Keratinocyte (primary cell): Measurements from ENCODE around the gene FAM120B. TPM values are rescaled to one million over a fixed set of nuclear protein-coding genes. Genes with fewer than 3 reads are reported as not detected.

ENCODE experiments used
- DNase-seq: peaks from one replicate; pipeline ENCODE4 v3.0.0-alpha.2; 2011; ENCODE audit warnings: low read depth, missing footprints, low spot score
- FAIRE-seq: peaks from 2 replicates; lab custom pipeline; 2011; peaks lifted over from hg19 to GRCh38; lab: Jason Lieb, UNC
- H2AFZ ChIP-seq: 2 replicates; pipeline ENCODE4 v1.6.0; 2012; ENCODE audit warnings: low read length, control low read depth, inconsistent platforms; ENCODE audit not compliant: control insufficient read depth
- H3K27ac ChIP-seq: 2 replicates; pipeline ENCODE4 v1.5.1; 2011; ENCODE audit warnings: low read length; ENCODE audit not compliant: control insufficient read depth, insufficient read depth
- H3K27me3 ChIP-seq: 3 replicates; pipeline ENCODE4 v1.6.0; 2011; ENCODE audit warnings: low read length; ENCODE audit not compliant: control insufficient read depth, insufficient read depth; ENCODE audit errors: extremely low read depth
- H3K36me3 ChIP-seq, 2 experiments: 2 replicates in 1 of 2; 3 replicates in 1 of 2; pipeline ENCODE4 v1.5.1; 2011; ENCODE audit warnings: low read length in 2 of 2, mild to moderate bottlenecking in 1 of 2; ENCODE audit not compliant: control insufficient read depth in 2 of 2, insufficient read depth in 2 of 2; ENCODE audit errors: extremely low read depth in 1 of 2
- H3K4me1 ChIP-seq: 3 replicates; pipeline ENCODE4 v1.5.1; 2011; ENCODE audit warnings: low read length; ENCODE audit not compliant: control insufficient read depth, insufficient read depth; ENCODE audit errors: extremely low read depth
- H3K4me2 ChIP-seq: 3 replicates; pipeline ENCODE4 v1.6.0; 2011; ENCODE audit warnings: low read depth, low read length; ENCODE audit not compliant: control insufficient read depth, insufficient read depth; ENCODE audit errors: extremely low read depth
- H3K4me3 ChIP-seq, 3 experiments: fragments of 200-600 bp in 1 of 3; sonication (generic) in 1 of 3; 2 replicates in 2 of 3; 3 replicates in 1 of 3; pipeline ENCODE4 v1.5.1; 2011 to 2016; ENCODE audit warnings: low read length in 3 of 3, mild to moderate bottlenecking in 3 of 3, control low read depth in 2 of 3, inconsistent platforms in 1 of 3, low read depth in 1 of 3, mixed read lengths in 1 of 3, mixed run types in 1 of 3, moderate library complexity in 1 of 3; ENCODE audit not compliant: control insufficient read depth in 2 of 3, insufficient read depth in 2 of 3; ENCODE audit errors: extremely low read depth in 1 of 3
- H3K79me2 ChIP-seq: 2 replicates; pipeline ENCODE4 v1.6.0; 2012; ENCODE audit warnings: low read length; ENCODE audit not compliant: control insufficient read depth, insufficient read depth
- H3K9ac ChIP-seq: 3 replicates; pipeline ENCODE4 v1.6.0; 2011; ENCODE audit warnings: low read length; ENCODE audit not compliant: control insufficient read depth, insufficient read depth; ENCODE audit errors: extremely low read depth
- H3K9me1 ChIP-seq: 3 replicates; pipeline ENCODE4 v1.6.0; 2011; ENCODE audit warnings: low read length; ENCODE audit not compliant: control insufficient read depth, insufficient read depth; ENCODE audit errors: extremely low read depth
- H3K9me3 ChIP-seq: 2 replicates; pipeline ENCODE4 v1.5.1; 2012; ENCODE audit warnings: low read depth, low read length; ENCODE audit not compliant: control insufficient read depth
- H4K20me1 ChIP-seq: 3 replicates; pipeline ENCODE4 v1.6.0; 2011; ENCODE audit warnings: low read length; ENCODE audit not compliant: control insufficient read depth, insufficient read depth; ENCODE audit errors: extremely low read depth
- EZH2 ChIP-seq: IDR thresholded peaks from one replicate; pipeline ENCODE4 v1.6.1; 2012; ENCODE audit warnings: inconsistent platforms, mild to moderate bottlenecking, low read length, moderate library complexity
- dilution Hi-C: fragments of 300-500 bp; cut with MboI; formaldehyde crosslinking; loops from one replicate; pipeline ENCODE4 v1.7.0; 2020; ENCODE audit warnings: low sequenced_read_pairs; ENCODE audit not compliant: extremely low pct_ligation_motif_present
- polyA plus RNA-seq, 5 experiments: library from polyadenylated mRNA; depleted of rRNA in 3 of 5; stranded (reverse) in 3 of 5; stranded (forward) in 1 of 5; unstranded in 1 of 5; fragments of >200 nt; gene quantifications; 1 replicate in 1 of 5; 2 replicates in 3 of 5; 3 replicates in 1 of 5; pipeline versions ENCODE4 v1.2.1 to v1.2.3, GENCODE V29; 2011 to 2012; ENCODE audit warnings: missing spikeins in 2 of 5, low read depth in 1 of 5, low replicate concordance in 1 of 5
- TF ChIP-seq, protein P1 (sequence below), 3 experiments: IDR thresholded peaks in 1 of 3; conservative IDR thresholded peaks in 1 of 3; optimal IDR thresholded peaks in 1 of 3; 2 replicates in 2 of 3; 3 replicates in 1 of 3; pipeline versions ENCODE3 to v1.5.1; 2011; ENCODE audit warnings: low read length in 3 of 3, mild to moderate bottlenecking in 3 of 3, moderate library complexity in 2 of 3, control low read depth in 1 of 3, inconsistent platforms in 1 of 3; ENCODE audit not compliant: insufficient read depth in 2 of 3; ENCODE audit errors: extremely low read depth in 1 of 3

The FAM120B gene
- polyA plus RNA-seq, 1 donor (not counting 4 experiments of a cell fraction or from before 2014, with no cell fraction given): 17.4 TPM

DNA sequence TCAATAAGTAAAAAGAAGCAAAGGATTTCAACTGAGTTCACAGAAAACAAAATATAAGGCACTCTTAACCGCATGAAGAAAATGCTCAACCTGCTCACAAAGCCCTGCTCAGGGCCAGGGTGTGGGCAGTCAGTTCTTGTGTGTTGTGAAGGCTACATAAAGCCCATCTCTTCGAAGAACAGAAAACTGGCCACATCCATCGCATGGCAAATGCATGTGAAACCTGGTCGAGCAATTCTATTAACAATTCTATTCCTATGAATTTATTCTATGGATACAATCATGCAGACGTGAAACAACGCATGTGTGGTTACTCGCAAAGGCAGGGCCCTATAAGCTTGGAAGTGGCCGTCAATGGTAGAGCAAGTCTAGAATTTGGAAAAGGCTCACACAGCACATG, 136.0 kb downstream of the FAM120B start:
- no peaks in the 10 kb centered on the region for H3K79me2 ChIP-seq
- DNase-seq (no peak), FAIRE-seq (no peak)
- H3K4me3 ChIP-seq: no peak overlapping the region
- no peaks in the 10 kb centered on the region for H3K9me3 ChIP-seq
- no peak overlapping the region for H3K4me2 ChIP-seq
- no peak overlapping the region for H3K9ac ChIP-seq
- H4K20me1 ChIP-seq: no peaks in the 10 kb centered on the region
- H3K27me3 ChIP-seq: no peaks in the 10 kb centered on the region
- peaks cover 17% of the 10 kb centered on the region for H3K4me1 ChIP-seq
- no peak overlapping the region for H3K27ac ChIP-seq
- H3K9me1 ChIP-seq: no peaks in the 10 kb centered on the region
- H2AFZ ChIP-seq: peak overlapping the region; percentile 9
- dilution Hi-C loops: no loop called here
- TF ChIP-seq, protein P1, sequence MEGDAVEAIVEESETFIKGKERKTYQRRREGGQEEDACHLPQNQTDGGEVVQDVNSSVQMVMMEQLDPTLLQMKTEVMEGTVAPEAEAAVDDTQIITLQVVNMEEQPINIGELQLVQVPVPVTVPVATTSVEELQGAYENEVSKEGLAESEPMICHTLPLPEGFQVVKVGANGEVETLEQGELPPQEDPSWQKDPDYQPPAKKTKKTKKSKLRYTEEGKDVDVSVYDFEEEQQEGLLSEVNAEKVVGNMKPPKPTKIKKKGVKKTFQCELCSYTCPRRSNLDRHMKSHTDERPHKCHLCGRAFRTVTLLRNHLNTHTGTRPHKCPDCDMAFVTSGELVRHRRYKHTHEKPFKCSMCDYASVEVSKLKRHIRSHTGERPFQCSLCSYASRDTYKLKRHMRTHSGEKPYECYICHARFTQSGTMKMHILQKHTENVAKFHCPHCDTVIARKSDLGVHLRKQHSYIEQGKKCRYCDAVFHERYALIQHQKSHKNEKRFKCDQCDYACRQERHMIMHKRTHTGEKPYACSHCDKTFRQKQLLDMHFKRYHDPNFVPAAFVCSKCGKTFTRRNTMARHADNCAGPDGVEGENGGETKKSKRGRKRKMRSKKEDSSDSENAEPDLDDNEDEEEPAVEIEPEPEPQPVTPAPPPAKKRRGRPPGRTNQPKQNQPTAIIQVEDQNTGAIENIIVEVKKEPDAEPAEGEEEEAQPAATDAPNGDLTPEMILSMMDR (optimal IDR thresholded peaks at IDR 0.05 in 1 of 3, IDR thresholded peaks at IDR 0.05 in 1 of 3, conservative IDR thresholded peaks at IDR 0.05 in 1 of 3; ENCODE audit: extremely low read depth in 1 of 3, insufficient read depth in 2 of 3, low read length in 3 of 3): no peak
- TF ChIP-seq EZH2: no peak
- H3K36me3 ChIP-seq: no peaks in the 10 kb centered on the region

- Histone ChIP-seq H3K9me3 (no peaks in the 10 kb centered on the region), H3K27me3 (no peaks in the 10 kb centered on the region), H3K27ac (no peak overlapping the region), H3K9ac (no peak overlapping the region), H3K9me1 (no peaks in the 10 kb centered on the region), H4K20me1 (no peaks in the 10 kb centered on the region), H3K4me3 (no peak overlapping the region), H2AFZ (no peak overlapping the region), H3K4me2 (no peak overlapping the region), H3K4me1 (peaks cover 11% of the 10 kb centered on the region), H3K36me3 (no peaks in the 10 kb centered on the region), H3K79me2 (no peaks in the 10 kb centered on the region)
- FAIRE-seq: no peak
- TF ChIP-seq, protein P1 (optimal IDR thresholded peaks at IDR 0.05 in 1 of 3, IDR thresholded peaks at IDR 0.05 in 1 of 3, conservative IDR thresholded peaks at IDR 0.05 in 1 of 3; ENCODE audit: extremely low read depth in 1 of 3, insufficient read depth in 2 of 3, low read length in 3 of 3): no peak
- TF ChIP-seq EZH2: no peak
- no peak for DNase-seq
- dilution Hi-C loops: no loop called here
These were observed 136.6 kb downstream of the FAM120B start for GRCh38 chr6:170443151-170443662.
